GM19351 (cell line): Measurements from ENCODE around the gene TNIP1.
A peak's percentile ranks its signal among the peaks of the same experiment; 100 is the strongest.

ENCODE experiments used
- ATAC-seq: cut with Tn5 transposase; IDR thresholded peaks from one replicate; pipeline ENCODE4 v1.9.1; 2021; ENCODE audit warnings: mild to moderate bottlenecking, moderate library complexity; ENCODE audit not compliant: unreplicated experiment

The TNIP1 gene

DNA sequence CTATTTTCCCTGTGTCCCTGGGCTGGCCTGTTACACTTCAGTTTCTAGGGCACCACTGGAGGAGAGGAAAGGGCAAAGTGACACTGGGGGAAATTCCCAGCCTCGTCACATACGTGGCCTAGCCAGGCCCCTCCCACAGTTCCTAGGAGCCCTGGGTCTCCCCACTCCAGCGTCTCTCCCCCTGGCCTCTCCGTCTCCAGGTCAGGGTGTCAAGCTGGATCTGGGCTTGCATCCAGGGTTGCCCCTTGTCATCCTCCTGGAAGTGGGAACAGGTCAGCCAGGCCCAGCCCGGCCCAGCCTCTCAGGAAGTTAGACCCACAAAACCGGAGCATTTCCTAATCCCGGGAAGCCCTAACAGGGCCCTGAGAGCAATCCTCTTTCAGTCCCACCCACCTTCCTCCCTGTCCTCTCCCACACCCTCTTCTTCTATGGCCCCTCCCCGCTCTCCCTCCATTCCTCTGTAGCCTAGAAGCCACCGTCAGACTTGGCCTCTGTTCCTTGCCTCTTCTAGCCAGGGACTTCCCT lies 4.7 kb upstream of the TNIP1 start:
- no peak for ATAC-seq

DNA sequence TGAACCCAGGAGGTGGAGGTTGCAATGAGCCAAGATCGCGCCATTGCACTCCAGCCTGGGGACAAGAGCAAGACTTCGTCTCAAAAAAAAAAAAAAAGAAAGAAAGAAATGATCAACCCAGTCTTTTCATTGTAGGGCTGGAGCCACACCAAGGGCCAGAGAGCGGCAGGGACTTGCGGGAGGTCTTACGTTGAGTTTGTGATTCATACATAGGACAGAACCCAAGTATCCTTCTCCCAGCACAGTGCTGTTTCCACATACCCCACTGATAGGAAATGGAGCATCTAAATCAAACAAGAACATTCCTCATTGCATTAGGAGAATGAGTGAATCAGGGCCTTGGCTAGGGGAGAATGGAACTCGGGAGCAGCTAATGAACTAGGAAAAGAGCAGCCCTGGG lies 3.5 kb upstream of the TNIP1 start:
- ATAC-seq = no peak

DNA sequence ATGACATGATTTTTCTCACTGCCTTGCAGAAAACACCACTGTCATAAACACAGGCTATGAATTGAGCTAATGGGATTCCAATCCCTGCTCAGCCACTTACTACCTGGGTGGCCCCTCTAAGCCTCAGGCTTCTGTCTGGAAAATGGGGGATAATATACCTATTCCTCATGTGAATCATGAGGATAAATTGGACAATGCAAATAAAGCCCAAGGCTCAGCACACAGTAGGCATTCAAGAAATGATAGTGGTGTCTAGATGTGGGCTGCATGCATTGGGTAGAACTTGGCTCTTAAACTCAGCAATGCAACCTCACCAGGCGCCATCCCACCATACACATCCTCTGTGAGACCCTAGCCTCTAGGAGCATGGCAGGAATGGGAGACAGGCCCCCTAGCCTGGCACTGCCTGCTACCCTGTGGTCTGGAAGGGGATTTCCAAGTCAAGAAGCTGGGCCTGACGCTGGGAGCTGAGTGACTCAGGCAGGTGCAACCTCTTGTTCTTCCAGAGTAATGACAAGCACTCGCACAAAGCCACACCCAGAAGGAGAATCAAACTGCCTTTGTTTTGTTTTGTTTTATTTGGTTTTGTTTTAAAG lies 2.3 kb upstream of the TNIP1 start:
- no peak for ATAC-seq

DNA sequence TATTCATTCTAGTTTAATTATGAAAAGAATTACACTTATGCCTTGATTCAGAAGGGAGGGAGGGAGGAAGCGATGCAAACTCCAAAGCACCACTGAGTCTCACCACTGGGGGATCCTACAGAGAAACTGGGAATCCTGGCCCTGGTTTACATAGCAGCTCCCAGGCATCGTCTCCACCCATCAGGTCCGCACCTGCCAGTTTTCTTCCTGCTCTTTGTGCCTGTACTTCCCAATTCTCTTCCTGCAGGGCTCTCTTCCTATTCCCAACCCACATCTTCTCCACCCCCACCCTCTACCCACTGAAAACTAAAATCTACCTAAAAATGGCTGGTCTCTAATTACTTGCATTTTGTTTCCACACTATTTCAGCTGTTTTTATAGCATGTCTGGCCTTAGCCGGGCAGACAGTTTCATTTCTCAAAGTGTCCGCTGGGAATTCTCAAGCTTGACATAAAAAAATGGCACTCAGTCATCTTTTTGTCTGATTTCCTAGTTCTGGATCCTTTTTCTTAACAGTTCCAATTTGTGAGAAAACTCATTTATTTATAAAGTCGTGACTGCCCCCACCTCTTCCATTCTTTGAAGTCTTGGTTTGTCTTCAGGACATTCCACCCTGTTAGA lies 1.6 kb upstream of the TNIP1 start:
- ATAC-seq = no peak

DNA sequence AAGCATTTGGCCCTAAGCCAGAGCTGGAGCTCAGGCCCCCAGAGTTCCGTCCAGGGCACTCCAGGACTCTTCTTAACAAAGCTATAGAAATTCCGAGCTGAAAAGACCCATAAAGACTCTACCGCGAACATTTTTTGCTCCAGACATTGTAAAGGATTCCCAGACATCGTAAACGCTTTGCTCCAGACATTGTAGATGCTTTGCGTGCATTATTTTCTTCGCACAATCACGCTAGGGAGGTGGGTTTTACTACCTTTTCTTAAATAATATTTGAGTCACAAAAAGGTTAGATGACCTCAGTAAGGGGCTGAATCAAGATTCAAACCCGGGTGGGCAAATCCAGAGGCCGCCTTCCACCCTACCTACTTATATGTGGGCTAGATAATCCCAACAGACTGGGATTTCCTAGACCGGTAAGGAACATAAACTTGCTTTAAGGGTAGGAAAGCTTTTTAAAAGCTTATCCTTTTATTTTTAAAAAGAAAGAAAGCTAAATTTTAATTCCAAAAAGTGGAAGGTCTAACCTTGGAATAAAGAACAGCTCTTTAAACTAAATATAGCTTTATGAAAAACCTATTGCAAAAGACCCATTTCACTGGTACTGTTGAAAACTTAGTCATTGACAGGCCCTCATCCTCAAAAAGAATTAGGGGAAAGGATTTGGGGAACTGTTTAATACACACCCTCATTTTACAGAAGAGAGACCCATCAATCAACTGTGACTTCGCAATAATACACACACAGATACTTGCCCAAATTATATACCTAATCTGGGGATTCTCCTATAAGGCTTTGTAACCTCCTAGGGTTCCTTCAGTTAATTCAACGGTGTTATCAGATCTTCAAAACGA lies 822 bp upstream of the TNIP1 start:
- no peak for ATAC-seq

DNA sequence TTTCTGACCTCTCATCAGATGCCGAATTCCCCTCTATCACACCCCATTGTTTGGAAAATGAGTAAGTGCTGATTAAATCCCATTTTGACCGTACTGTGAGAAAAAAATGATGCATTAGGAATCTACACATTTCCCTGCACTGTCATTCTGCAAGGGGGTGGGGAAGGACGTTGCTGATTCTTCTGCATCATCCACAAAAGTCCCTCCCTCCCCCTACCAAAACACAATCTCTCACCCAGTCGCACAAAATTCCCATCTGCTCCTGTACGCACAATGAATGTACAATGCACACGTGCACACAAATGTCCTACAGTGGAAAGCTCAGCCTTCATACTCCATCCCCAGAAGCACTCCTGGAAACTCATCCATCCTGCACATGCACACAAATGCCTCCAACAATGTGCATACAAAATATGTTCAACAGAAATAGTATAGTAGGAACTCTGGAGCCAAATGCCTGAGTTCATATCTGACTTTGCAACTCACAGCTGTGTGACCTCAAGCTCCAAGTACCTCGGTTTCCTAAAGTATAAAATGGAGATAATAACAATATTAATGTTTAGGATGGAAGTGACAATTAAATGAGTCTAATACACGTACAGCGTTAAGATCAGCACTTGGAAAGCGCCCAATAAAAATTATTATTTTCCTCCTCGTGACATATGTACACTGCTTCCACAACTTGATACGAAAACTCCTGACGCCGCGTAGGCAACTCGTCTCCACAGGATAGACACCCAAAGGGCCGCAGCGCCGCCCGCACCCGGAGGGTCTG lies 809 bp downstream of the TNIP1 start:
- ATAC-seq = no peak

DNA sequence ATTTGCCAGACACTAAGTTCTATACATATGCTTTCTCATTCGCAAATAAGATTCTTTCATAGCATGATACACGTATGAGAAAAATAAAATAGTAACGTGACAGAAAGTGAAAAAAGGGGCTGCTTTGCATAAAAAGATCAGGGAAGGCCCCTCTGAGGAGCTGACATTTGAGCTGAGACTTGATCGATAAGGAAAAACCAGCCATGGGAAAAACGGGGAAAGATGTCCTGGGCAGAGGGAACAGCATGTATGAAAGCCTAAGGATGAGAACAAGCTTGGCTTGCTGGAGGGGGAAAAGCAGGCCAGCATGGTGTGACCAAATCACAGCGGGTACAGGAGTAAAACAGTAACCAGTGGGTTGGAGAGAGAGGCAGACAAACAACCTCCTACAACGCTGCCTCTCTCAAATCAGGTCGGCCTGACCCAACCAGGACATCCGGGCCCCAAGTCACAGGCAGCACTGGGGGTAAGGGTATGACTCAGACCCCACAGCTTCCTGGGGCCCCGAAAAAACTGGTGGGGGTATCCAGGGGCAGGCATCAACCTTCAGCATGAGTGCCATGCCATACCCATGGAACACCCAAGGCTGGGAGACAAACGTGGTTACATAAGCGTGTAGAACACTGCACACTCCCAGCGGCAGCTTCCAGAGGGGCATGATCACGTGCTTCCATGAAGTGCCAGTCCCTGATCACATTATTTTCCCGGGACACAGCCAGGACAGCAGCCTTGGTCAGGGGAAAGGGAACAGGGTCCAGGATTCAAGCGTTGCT lies 2.2 kb downstream of the TNIP1 start:
- ATAC-seq = peak; percentile 54

DNA sequence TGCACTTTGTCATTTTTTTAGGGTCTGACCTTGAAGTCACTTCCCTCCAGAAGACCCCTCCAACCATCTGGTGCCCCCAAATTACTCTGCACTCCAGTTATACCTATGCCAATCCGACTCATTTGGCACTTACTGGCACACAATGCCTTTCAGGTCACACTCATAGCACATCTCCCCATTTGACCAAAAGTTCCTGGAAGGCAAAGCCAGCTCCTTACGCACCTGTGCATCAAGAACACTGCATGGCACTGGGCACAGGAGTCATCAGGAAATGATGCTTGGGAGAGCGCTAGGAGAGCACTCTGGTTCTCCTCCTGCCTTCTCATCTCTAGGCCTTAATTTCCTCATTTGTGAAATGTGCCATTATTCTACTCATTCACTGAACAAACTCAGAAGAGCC lies 2.9 kb downstream of the TNIP1 start:
- ATAC-seq = no peak

DNA sequence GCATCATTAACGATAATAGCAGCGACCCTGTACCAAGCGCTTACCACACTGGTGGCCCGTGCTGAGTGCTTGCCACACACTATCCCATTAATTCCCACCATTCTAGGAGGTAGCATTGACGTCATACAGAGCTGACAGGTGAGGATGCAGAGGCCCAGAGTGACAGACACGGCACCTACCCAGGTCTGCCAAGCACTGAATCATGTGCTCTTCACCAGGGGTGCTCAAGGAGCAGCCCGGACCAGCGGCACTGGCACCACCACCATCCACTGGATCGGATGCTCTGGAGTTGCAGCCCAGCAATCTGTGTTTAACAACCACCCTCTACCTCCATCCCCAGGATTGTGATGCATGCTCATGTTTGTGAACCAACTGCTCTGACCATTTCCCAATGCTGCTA lies 3.4 kb downstream of the TNIP1 start:
- no peak for ATAC-seq

DNA sequence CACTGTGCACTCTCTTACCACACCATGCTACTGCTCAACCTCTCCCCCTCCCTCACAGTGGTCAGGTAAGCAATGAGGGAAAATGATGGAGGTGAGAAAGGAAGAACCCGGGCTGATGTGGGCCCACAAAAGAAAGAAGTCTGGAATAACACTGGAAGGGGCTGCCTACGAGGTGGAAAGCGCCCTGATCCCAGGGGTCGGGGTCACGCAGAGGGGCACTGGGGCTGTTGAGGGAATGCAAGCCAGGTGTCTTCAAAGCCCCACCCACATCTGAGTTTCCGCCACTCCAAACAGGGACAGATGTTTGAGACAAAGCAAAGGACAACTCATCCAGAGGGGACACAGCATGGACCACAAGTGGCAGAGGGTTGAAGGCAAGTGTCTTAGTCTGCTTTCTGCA lies 4.2 kb downstream of the TNIP1 start:
- ATAC-seq = no peak

DNA sequence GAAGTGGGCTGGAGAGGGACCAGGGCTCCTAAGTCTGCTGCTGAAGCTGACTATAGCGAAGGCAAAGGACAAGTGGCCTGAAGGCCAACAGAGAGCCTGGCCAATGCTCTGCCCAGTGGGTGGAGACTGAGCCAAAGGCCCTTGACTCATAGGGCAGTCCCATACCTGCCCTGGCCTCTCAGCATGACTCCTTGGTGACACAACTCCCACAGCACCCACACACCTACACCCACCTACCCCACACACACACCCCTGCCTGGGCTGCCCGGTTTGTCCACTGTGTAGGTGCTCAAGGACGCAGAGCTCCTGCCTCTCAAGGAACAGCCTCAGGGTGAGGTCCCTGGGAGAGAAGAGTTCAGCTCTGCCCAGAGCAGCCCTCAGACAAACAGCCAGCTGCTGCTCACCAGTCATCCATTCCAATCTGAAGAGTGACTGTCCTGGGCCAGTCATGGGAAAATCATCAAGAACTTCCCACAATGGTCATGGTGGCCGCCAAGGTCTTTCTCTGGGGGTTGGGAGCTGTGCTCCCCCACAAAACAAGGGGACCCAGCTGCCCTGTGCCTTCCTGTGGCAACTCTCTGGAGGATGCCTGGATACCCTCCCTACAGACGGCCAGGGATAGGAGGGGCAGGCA lies 5.0 kb downstream of the TNIP1 start:
- ATAC-seq = no peak

DNA sequence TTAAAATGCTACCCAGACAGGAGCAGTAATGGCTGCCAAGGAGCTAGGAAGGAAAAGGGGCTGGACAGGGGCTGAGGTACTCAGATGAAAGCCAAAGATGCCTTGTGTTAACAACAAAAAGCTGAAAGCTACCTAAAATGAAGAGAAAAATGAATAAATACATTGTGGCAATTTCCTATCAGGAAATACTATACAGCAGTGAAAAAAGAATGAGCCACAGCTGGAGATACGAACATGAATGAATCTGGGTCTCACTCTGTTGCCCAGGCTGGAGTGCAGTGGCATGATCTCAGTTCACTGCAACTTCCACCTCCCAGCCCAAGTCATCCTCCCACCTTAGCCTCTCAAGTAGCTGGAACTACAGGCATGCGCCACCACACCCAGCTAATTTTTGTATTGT lies 6.3 kb downstream of the TNIP1 start:
- no peak for ATAC-seq

DNA sequence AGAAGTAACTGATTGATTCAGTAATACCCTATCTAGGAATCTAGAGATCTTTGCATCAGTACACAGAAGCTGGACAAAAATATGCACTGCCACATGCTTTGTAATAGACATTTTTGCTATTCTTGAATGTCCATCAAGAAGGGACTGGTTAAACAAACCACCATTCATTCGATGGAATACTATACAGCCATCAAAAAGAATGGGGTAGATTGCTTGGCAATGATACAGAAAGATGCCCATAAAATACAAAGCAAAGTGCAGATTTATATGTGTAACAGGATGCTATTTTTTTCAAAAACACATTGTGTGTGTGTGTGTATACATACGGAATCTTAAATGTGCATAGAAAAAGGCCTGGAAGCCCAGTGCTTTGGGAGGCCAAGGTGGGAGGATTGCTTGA lies 7.6 kb downstream of the TNIP1 start:
- ATAC-seq = no peak

DNA sequence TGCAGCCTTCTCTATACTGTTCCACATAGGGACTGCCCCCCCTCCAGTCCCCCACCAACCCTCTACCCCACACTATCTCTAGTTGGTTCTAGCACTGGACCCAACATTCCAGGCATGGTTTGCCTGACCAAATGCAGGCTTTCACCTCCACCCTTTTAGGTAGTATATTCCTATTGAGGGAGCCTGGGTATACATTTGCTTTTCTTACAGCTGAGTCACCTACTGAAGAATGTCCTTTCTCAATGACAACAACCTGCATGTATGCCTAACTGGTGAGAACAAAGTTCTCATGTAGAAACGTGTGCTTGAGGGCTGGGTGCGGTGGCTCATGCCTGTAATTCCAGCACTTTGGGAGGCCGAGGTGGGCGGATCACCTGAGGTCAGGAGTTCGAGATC lies 8.2 kb downstream of the TNIP1 start:
- no peak for ATAC-seq

DNA sequence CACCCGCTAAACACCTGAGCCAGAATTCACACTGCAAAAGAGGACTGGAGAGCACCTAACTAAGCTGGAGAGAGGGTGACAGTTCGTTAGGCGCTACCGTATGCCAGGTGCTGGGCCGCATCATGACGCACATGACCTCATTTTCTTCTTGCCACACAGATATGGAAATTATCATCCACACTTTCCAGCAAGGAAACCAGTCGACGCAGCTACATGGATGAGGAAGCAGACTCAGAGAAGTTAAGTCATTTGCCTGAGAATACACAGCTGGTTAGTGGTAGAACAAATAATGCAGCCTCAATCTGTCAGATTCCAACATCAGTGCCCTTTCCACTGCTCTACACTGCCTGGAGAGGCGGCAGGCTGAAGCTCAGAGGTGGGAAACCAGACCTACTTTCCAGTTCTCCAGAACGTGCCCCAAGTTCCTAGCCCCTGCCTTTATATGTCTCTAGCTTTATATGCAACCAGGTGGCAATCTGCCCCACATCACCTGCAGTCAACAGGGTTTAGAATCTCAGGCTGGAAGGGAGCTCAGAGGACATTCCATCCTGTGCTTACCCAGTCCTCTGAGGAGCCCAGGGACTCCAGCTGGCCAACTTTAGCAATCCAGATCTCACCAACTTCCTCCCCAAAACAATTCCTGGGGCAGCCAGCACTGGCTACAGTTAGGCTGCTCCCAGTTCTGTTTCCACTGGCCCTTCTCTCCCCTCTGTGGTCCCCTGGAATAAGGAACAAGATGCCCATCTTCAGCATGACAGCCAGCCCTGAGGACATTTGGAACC lies 8.8 kb downstream of the TNIP1 start:
- ATAC-seq = no peak

DNA sequence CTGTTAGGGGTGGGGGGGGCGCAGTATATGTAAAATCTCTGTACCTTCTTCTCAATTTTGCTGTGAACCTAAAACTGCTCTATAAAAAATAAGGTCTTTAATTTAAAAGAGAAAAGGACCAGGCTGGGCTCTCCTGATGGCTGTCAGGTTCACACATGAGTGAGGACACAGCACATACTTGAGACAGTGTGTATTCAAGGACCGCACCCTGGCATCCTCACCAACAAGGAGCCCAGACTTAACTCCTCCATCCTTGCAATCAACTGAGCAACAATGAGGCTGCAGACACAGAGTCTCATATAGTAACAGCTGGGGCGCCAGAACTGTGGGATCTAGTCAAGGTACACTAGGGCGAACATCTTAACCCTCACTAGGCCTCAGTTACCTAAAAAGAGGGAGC lies 9.8 kb downstream of the TNIP1 start:
- no peak for ATAC-seq

DNA sequence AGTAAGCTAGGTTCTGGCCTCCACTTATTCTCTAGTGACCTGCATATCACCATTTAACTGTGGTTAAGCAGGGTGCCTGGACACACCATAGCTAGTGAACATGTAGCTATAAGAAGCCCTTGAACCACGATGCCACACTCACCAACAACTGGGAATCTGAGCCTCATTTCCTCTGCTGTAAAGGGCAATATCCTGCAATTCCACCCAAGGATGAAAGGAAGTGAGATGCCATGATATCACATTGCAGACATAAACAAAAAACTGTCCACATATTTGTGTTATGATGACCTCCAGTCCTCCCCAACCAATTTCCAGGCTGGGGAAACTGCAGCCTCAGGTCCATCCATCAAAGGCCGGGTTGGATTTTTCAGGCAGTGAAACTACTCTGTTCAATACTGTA lies 10.4 kb downstream of the TNIP1 start:
- no peak for ATAC-seq

DNA sequence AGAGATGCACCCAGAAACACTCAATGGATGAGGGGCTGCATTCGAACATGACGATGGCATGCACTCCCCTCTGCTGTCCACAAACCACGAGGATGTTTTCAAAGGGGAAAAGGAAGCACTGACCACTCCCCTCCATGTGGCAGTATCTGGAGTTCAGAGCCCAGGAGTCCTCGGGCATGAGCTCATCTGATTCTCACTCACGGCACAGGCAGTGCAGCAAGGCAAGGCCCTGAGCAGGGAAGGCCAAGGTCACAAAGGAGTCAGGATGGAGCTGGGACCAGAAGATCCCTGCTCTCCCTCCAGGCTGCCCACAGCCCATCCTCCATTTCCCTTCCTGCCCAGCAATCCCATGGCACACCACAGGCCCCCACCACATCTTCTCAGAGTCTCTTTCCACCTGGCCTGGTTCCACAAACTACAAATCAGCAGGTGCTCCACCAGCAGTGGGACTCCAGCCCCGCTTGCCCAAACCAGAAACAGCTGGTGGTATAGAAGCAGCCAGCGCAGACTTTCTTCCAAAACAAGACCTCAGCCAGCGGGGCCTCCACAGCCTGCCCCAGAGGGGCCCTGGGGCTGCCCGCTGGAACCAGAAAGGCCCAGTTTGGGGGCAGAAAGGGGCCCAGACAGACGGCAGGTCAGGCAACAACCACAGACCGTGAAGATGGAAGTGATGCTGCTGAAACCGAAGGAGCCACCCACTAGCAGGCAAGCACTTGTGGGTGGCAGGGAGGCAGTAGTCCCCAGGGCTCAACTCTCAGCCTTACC lies 12.2 kb downstream of the TNIP1 start:
- ATAC-seq = peak; percentile 66
